WTC11 (cell line): ENCODE results near the gene AGTRAP.

Experiments
- ETV6 ChIP-seq: sonication (generic); formaldehyde crosslinking; IDR thresholded peaks from 2 replicates; pipeline ENCODE4 v1.8.1; 2022; ENCODE audit warnings: mild to moderate bottlenecking, missing genetic modification reagents
- NFYB ChIP-seq: sonication (generic); formaldehyde crosslinking; conservative IDR thresholded peaks from 2 replicates; pipeline ENCODE4 v1.8.0; 2022; ENCODE audit warnings: low read depth, missing genetic modification reagents
- TEAD4 ChIP-seq: sonication (generic); formaldehyde crosslinking; IDR thresholded peaks from 2 replicates; pipeline ENCODE4 v1.8.0; 2022; ENCODE audit warnings: mild to moderate bottlenecking, missing genetic modification reagents
- TF ChIP-seq, protein P1 (sequence below): sonication (generic); formaldehyde crosslinking; IDR thresholded peaks from 2 replicates; pipeline ENCODE4 v1.8.1; 2022; ENCODE audit warnings: low read depth, missing genetic modification reagents, borderline replicate concordance

DNA sequence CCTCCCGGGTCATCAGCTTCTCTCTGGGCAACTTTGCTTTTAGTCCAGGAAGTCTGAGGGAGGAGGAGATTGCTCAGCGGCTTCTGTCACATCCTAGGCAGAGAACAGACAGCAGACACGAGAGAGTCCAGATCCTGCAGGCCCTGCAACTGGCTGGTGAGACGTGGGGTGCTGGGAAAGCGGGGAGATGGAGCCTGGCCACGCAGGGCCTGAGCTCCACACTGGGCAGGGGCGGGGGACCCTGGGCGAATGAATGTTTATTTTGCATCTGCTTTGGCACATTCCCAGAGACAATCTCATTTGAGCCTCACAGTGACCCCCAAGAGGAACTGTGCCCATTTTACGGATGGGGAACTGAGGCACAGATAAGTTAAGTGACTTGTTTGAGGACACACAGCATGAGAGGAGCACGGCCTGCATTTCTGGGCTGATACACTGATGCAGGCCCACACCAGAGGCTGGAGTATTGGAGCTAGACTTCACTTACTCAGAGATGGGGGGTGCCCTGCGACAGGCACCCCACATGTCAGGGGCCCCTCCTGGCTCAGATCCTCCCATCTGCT, 35.6 kb downstream of the AGTRAP start:
- TF ChIP-seq ETV6 (no peak), NFYB (CRISPR knock-in tag) (no peak), TEAD4 (CRISPR knock-in tag) (no peak)
- TF ChIP-seq, protein P1, sequence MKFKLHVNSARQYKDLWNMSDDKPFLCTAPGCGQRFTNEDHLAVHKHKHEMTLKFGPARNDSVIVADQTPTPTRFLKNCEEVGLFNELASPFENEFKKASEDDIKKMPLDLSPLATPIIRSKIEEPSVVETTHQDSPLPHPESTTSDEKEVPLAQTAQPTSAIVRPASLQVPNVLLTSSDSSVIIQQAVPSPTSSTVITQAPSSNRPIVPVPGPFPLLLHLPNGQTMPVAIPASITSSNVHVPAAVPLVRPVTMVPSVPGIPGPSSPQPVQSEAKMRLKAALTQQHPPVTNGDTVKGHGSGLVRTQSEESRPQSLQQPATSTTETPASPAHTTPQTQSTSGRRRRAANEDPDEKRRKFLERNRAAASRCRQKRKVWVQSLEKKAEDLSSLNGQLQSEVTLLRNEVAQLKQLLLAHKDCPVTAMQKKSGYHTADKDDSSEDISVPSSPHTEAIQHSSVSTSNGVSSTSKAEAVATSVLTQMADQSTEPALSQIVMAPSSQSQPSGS, result no peak
